Chondrocyte (in vitro differentiated cells): ENCODE measurements around the gene PTPRC. TPM values are rescaled to one million over a fixed set of nuclear protein-coding genes. Genes with fewer than 3 reads are reported as not detected.

Experiments used
- DNase-seq: peaks from one replicate; pipeline ENCODE4 v3.0.0; 2021; ENCODE audit warnings: mixed read lengths, low spot score
- H3K27ac Mint-ChIP-seq: one replicate; pipeline ENCODE4 v1.8.0; 2021; ENCODE audit warnings: mild to moderate bottlenecking, moderate library complexity, mixed read lengths; ENCODE audit not compliant: unreplicated experiment
- H3K27me3 Mint-ChIP-seq: 2 replicates; pipeline ENCODE4 v1.8.0; 2021; ENCODE audit warnings: low read depth, mixed read lengths
- H3K36me3 Mint-ChIP-seq: 2 replicates; pipeline ENCODE4 v1.8.0; 2021; ENCODE audit warnings: low read depth, mixed read lengths
- H3K4me1 Mint-ChIP-seq: 2 replicates; pipeline ENCODE4 v1.8.0; 2021; ENCODE audit warnings: low read depth, mild to moderate bottlenecking, mixed read lengths
- H3K4me3 Mint-ChIP-seq: one replicate; pipeline ENCODE4 v1.8.0; 2021; ENCODE audit warnings: mild to moderate bottlenecking, moderate library complexity, mixed read lengths; ENCODE audit not compliant: unreplicated experiment
- H3K9me3 Mint-ChIP-seq: 2 replicates; pipeline ENCODE4 v1.8.0; 2021; ENCODE audit warnings: low read depth, mixed read lengths
- total RNA-seq: library from RNA; stranded (reverse); gene quantifications from 3 replicates; pipeline ENCODE4 v1.2.1, GENCODE V29; 2021
- TF ChIP-seq, protein P1 (sequence below): fragments of 200-600 bp; sonication (generic); IDR thresholded peaks from 2 replicates; pipeline ENCODE4 v1.5.0; 2021; ENCODE audit warnings: antibody characterized with exemption, mild to moderate bottlenecking, moderate library complexity

Gene PTPRC
- total RNA-seq, 1 donor from 2014 or later: not detected

DNA sequence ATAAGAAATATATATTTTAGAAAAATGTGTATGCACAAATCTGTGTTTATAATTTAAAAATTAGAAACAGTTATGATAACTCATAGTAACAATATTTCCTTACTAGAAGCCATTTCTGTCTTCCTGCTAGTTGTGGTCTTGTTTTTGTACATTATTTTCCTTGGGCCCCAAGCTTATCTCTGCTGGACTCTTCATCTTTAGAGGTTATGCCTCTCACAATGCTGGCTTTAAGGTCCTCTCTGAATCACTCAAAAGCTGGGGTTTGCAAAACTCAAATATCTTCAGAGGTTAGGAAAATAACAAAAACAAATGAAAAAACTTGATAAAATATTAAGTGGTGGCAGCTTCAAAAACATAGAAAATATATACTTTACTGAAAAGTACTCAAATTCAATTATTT lies 133.8 kb downstream of the PTPRC start:
- H3K27me3 Mint-ChIP-seq: no peaks in the 10 kb centered on the region
- H3K27ac Mint-ChIP-seq: no peak overlapping the region
- H3K4me1 Mint-ChIP-seq: peaks cover 43% of the 10 kb centered on the region
- TF ChIP-seq, protein P1, sequence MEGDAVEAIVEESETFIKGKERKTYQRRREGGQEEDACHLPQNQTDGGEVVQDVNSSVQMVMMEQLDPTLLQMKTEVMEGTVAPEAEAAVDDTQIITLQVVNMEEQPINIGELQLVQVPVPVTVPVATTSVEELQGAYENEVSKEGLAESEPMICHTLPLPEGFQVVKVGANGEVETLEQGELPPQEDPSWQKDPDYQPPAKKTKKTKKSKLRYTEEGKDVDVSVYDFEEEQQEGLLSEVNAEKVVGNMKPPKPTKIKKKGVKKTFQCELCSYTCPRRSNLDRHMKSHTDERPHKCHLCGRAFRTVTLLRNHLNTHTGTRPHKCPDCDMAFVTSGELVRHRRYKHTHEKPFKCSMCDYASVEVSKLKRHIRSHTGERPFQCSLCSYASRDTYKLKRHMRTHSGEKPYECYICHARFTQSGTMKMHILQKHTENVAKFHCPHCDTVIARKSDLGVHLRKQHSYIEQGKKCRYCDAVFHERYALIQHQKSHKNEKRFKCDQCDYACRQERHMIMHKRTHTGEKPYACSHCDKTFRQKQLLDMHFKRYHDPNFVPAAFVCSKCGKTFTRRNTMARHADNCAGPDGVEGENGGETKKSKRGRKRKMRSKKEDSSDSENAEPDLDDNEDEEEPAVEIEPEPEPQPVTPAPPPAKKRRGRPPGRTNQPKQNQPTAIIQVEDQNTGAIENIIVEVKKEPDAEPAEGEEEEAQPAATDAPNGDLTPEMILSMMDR: no peak
- no peak for DNase-seq
- H3K4me3 Mint-ChIP-seq: no peak overlapping the region
- no peaks in the 10 kb centered on the region for H3K9me3 Mint-ChIP-seq
- H3K36me3 Mint-ChIP-seq: no peaks in the 10 kb centered on the region

DNA sequence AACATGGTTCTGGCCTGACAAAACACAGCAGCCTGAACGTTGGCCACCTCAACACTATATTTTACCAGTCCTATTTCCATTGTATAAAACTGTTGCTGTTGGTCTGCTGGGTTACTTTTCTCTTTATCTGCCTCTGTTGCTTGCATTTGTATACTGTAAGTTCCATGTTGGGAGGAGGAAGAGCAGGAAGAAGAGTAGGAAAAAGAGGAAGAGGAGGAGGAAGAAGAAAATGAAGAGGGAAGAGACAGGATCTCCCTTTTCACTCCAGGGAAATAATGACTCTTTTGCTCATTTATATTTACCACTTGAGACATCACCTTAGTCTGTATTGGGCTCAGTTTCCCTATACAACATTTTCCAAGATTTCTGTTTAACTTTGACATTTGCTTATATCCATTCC lies 134.2 kb downstream of the PTPRC start:
- Mint-ChIP-seq H3K9me3 (no peaks in the 10 kb centered on the region), H3K4me3 (no peak overlapping the region), H3K4me1 (peaks cover 47% of the 10 kb centered on the region), H3K27me3 (no peaks in the 10 kb centered on the region), H3K27ac (no peak overlapping the region), H3K36me3 (no peaks in the 10 kb centered on the region)
- DNase-seq: no peak
- TF ChIP-seq, protein P1: no peak

DNA sequence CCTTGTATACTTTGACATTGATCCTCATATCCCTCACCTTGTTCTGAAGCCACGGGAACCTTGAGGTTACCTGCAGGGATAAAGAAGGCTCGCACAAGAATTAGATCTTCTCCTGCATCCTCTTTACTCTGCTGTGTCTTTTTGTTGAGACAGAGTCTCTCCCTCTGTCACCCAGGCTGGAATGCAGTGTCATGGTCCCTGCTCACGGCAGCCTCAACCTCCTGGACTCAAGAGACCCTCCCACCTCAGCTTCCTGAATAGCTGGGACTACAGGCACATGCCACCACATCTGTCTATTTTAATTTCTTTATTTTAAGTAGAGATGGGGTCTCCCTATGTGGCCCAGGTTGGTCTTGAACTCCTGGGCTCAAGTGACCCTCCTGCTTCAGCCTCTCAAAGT lies 134.7 kb downstream of the PTPRC start:
- TF ChIP-seq, protein P1: no peak
- peaks cover 52% of the 10 kb centered on the region for H3K4me1 Mint-ChIP-seq
- no peak overlapping the region for H3K27ac Mint-ChIP-seq
- DNase-seq: no peak
- H3K9me3 Mint-ChIP-seq: no peaks in the 10 kb centered on the region
- no peaks in the 10 kb centered on the region for H3K27me3 Mint-ChIP-seq
- no peaks in the 10 kb centered on the region for H3K36me3 Mint-ChIP-seq
- H3K4me3 Mint-ChIP-seq: no peak overlapping the region

DNA sequence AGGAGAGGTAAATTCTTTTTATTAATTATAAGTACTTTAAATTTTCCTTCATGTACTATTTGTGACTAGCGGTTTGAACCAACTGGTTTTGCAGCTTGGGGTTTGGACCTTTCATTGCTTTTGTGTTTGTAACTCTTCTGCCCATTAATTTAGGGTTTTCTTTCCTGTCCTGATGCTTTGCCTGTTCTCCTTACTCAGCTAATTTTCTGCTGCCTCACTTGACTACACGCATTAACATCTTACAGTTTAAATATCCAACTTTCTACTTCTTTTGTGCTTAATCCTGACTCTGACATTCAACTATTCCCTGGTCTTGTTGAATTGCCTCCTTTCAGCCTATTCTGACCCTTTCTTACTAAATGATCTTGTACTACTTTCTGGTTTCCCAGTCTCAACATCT lies 135.6 kb downstream of the PTPRC start:
- TF ChIP-seq, protein P1: no peak
- no peak for DNase-seq
- Mint-ChIP-seq H3K27me3 (no peaks in the 10 kb centered on the region), H3K4me3 (no peak overlapping the region), H3K27ac (no peak overlapping the region), H3K36me3 (no peaks in the 10 kb centered on the region), H3K4me1 (peaks cover 53% of the 10 kb centered on the region), H3K9me3 (no peaks in the 10 kb centered on the region)

DNA sequence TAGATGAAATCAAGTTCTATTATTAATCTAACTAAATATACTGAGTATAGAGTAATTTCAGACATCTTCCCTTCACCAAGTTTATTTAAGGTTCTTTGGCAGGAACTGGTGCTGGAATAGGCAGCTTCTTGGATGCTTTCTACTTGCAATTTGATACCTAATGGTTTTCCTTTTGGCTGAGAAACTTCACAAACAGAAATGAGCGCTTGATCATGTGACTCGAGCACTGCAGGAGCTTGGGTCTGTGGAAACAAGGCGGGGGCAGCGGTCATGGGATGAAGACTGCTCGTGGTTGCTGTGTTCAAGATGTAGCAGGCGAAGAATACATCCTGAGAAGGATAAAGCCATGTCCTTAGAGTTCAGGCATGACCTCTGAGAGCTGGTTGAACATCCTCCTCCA lies 136.8 kb downstream of the PTPRC start:
- H3K27ac Mint-ChIP-seq: peak overlapping the region; percentile 94

More for the DNA sequence above, 136.8 kb downstream of the PTPRC start:
- no peaks in the 10 kb centered on the region for H3K27me3 Mint-ChIP-seq
- H3K4me1 Mint-ChIP-seq: peaks cover 53% of the 10 kb centered on the region
- DNase-seq: no peak
- TF ChIP-seq, protein P1: no peak
- no peaks in the 10 kb centered on the region for H3K9me3 Mint-ChIP-seq
- H3K4me3 Mint-ChIP-seq: no peak overlapping the region
- H3K36me3 Mint-ChIP-seq: no peaks in the 10 kb centered on the region
